Measurements from ENCODE around the gene ARHGEF25. TPM values are rescaled to one million over a fixed set of nuclear protein-coding genes. Genes with fewer than 3 reads are reported as not detected.

The ARHGEF25 gene
- total and polyA plus RNA-seq, 2 of the 13 experiments (the other 11 are each of a cell fraction or from before 2014, with no cell fraction given) = 11.5 to 12.5 TPM

DNA sequence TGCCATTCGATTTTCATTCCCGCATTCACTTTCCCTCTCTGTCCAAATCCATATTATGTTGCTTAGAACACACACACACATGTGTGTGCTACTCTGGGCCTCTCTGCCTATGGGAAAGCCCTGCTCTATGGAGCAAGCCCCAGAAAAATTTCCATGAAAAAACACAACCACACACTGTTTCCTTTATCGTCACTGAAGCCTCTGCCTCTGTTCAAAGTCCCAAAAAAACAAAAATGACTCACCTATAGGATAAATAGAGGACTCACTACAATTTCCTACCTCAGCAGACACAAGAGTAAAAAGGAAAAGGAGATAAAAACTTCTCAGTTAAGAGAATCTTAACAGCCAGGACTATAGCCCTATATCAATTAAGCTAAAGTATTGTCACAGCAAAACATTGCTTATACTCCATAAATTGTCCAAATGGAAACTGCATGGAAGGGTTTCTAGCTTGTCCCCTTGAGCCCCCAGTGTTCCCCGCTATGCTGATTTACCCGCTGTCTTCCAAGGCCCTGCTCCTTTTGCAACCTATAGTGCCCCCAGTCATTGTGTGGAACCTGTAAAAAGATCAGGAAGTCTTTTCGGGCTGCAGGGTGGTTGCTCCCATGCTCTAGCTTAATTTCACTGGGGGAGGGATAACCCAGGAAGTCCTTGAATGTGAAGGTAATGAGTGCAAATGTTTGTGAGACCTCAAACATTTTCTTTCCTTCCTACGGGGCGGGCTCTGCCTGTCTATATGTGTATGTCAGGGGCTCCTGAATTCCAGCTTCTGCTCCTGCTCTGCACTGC is 31.4 kb upstream of the ARHGEF25 start (continued):
- peak; percentile 23 for TF ChIP-seq ELF1 (CRISPR knock-in tag; IDR thresholded peaks at IDR 0.05)
- 0 out of 2 replicates have a peak, but pooled peaks have one; percentile 74 for TF ChIP-seq ERF (CRISPR knock-in tag; IDR thresholded peaks at IDR 0.05)
- TF ChIP-seq CEBPB (IDR thresholded peaks at IDR 0.05; ENCODE audit: borderline replicate concordance, low read depth, low read length) = peak; percentile 35; the same call in 1 of the 2 replicates
- TF ChIP-seq SOX5 (CRISPR knock-in tag; IDR thresholded peaks at IDR 0.05; ENCODE audit: borderline replicate concordance) = peak; percentile 33; the same call in 1 of the 2 replicates
- TF ChIP-seq, protein P1, sequence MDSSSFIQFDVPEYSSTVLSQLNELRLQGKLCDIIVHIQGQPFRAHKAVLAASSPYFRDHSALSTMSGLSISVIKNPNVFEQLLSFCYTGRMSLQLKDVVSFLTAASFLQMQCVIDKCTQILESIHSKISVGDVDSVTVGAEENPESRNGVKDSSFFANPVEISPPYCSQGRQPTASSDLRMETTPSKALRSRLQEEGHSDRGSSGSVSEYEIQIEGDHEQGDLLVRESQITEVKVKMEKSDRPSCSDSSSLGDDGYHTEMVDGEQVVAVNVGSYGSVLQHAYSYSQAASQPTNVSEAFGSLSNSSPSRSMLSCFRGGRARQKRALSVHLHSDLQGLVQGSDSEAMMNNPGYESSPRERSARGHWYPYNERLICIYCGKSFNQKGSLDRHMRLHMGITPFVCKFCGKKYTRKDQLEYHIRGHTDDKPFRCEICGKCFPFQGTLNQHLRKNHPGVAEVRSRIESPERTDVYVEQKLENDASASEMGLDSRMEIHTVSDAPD (CRISPR knock-in tag; IDR thresholded peaks at IDR 0.05) = 0 out of 2 replicates have a peak, but pooled peaks have one; percentile 45
- TF ChIP-seq, protein P2, sequence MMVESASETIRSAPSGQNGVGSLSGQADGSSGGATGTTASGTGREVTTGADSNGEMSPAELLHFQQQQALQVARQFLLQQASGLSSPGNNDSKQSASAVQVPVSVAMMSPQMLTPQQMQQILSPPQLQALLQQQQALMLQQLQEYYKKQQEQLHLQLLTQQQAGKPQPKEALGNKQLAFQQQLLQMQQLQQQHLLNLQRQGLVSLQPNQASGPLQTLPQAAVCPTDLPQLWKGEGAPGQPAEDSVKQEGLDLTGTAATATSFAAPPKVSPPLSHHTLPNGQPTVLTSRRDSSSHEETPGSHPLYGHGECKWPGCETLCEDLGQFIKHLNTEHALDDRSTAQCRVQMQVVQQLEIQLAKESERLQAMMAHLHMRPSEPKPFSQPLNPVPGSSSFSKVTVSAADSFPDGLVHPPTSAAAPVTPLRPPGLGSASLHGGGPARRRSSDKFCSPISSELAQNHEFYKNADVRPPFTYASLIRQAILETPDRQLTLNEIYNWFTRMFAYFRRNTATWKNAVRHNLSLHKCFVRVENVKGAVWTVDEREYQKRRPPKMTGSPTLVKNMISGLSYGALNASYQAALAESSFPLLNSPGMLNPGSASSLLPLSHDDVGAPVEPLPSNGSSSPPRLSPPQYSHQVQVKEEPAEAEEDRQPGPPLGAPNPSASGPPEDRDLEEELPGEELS (CRISPR knock-in tag; IDR thresholded peaks at IDR 0.05) = peak; percentile 51; the same call in 1 of the 2 replicates
- peak; percentile 52; the same call in 1 of the 2 replicates for TF ChIP-seq ATF1 (CRISPR knock-in tag; IDR thresholded peaks at IDR 0.05)
- peak; percentile 6; the same call in 1 of the 2 replicates for TF ChIP-seq MIXL1 (CRISPR knock-in tag; IDR thresholded peaks at IDR 0.05)
- TF ChIP-seq ARID2 (CRISPR knock-in tag; IDR thresholded peaks at IDR 0.05; ENCODE audit: borderline replicate concordance) = peak; percentile 86; the same call in 1 of the 2 replicates
- TF ChIP-seq BORCS8-MEF2B (CRISPR knock-in tag; IDR thresholded peaks at IDR 0.05) = peak; percentile 42; the same call in 1 of the 2 replicates
- peak; percentile 24; the same call in 1 of the 2 replicates for TF ChIP-seq ZFY (CRISPR knock-in tag; IDR thresholded peaks at IDR 0.05)
- peak; percentile 50; the same call in 1 of the 2 replicates for TF ChIP-seq FOXJ3 (CRISPR knock-in tag; IDR thresholded peaks at IDR 0.05; ENCODE audit: borderline replicate concordance)
- TF ChIP-seq FOSL1 (CRISPR knock-in tag; IDR thresholded peaks at IDR 0.05; ENCODE audit: borderline replicate concordance) = peak; percentile 93
- TF ChIP-seq ETV5 (CRISPR knock-in tag; IDR thresholded peaks at IDR 0.05; ENCODE audit: borderline replicate concordance) = peak; percentile 43; the same call in 1 of the 2 replicates
- TF ChIP-seq, protein P3, sequence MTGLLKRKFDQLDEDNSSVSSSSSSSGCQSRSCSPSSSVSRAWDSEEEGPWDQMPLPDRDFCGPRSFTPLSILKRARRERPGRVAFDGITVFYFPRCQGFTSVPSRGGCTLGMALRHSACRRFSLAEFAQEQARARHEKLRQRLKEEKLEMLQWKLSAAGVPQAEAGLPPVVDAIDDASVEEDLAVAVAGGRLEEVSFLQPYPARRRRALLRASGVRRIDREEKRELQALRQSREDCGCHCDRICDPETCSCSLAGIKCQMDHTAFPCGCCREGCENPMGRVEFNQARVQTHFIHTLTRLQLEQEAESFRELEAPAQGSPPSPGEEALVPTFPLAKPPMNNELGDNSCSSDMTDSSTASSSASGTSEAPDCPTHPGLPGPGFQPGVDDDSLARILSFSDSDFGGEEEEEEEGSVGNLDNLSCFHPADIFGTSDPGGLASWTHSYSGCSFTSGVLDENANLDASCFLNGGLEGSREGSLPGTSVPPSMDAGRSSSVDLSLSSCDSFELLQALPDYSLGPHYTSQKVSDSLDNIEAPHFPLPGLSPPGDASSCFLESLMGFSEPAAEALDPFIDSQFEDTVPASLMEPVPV (CRISPR knock-in tag; IDR thresholded peaks at IDR 0.05) = 0 out of 2 replicates have a peak, but pooled peaks have one; percentile 33
- TF ChIP-seq ZBTB42 (CRISPR knock-in tag; IDR thresholded peaks at IDR 0.05) = no peak
- TF ChIP-seq HDAC2 (CRISPR knock-in tag; IDR thresholded peaks at IDR 0.05) = peak; percentile 28; the same call in 1 of the 2 replicates
- peak; percentile 31; the same call in 1 of the 2 replicates for TF ChIP-seq KAT8 (CRISPR knock-in tag; IDR thresholded peaks at IDR 0.05)
- peak; percentile 87 for TF ChIP-seq NFIC (IDR thresholded peaks at IDR 0.05; ENCODE audit: low read length)
- no peak for TF ChIP-seq KDM5B (CRISPR knock-in tag; IDR thresholded peaks at IDR 0.05; ENCODE audit: borderline replicate concordance)
- peak; percentile 70 for TF ChIP-seq FOXA3 (CRISPR knock-in tag; IDR thresholded peaks at IDR 0.05)
